ENCODE measurements around the gene ERP44.
A peak's percentile ranks its signal among the peaks of the same experiment; 100 is the strongest.
"Not testable (repeated sequence)": the region's sequence is repeated elsewhere in the genome, so short reads cannot be mapped to it uniquely, and the experiment has no call there.

The ERP44 gene

DNA sequence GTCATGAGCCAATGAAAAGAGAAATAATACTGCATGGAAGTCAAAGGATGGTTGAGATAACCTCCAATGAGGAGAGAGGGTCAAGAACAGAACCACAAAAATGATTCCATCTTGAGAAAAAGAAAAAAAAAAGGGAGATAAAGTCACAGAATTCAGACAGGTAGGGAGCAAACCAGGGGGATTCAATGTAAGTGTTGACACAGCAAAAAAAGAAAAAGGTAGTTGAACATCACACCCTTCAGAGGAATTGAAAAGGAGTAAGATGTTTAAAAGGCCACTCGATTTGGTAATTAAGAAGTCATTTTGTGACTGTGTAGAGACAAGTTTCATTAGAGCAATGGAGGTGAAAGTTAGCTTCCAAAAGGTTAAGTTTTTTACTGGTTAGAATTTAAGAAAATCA, 79.3 kb downstream of the ERP44 start:
- Mint-ChIP-seq H3K27me3 (no peaks in the 10 kb centered on the region), H3K4me1 (peaks cover 4% of the 10 kb centered on the region), H3K27ac (no peak overlapping the region), H3K4me3 (no peak overlapping the region), H3K36me3 (peaks cover 24% of the 10 kb centered on the region), H3K9me3 (no peaks in the 10 kb centered on the region)

DNA sequence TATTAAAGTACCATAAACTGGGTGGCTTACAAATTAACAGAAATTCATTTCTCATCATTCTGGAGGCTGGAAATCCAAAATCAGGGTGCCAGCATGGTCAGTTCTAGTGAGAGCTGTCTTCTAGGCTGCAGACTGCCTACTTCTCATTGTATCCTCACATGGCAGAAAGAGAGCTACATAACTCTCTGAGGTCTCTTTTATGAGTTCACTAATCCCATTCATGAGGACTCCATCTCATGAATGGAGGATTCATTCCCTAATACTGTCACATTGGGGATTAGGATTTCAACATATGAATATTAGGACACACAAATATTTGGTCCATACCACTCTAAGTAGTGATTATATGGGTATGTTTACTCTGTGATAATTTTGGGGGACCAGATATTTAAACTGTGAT, 84.0 kb downstream of the ERP44 start:
- H3K36me3 Mint-ChIP-seq: peaks cover 28% of the 10 kb centered on the region

DNA sequence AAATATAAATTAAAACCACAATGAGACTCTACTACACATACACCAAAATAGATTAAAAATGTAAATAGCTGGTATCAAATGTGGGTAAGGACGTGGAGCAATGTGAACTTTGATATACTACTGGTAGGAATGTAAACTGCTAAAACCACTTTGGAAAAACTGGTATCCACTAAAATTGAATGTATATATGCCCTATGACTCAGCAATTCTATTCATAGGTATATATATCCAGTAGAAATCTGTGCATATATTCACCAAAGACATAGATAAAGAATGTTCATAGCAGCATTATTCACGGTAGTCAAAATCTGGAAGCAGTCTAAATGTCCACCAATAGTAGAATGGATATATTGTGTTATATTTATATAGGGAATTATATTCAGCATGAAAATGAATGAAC, 85.2 kb downstream of the ERP44 start:
- Mint-ChIP-seq H3K4me1 (no peaks in the 10 kb centered on the region), H3K4me3 (no peak overlapping the region), H3K27ac (no peak overlapping the region), H3K27me3 (no peaks in the 10 kb centered on the region), H3K9me3 (no peaks in the 10 kb centered on the region), H3K36me3 (peaks cover 28% of the 10 kb centered on the region)

More for the DNA sequence above, 84.0 kb downstream of the ERP44 start:
- peaks cover 1% of the 10 kb centered on the region for H3K4me1 Mint-ChIP-seq
- no peaks in the 10 kb centered on the region for H3K27me3 Mint-ChIP-seq
- no peak overlapping the region for H3K4me3 Mint-ChIP-seq
- no peak overlapping the region for H3K27ac Mint-ChIP-seq
- no peaks in the 10 kb centered on the region for H3K9me3 Mint-ChIP-seq

DNA sequence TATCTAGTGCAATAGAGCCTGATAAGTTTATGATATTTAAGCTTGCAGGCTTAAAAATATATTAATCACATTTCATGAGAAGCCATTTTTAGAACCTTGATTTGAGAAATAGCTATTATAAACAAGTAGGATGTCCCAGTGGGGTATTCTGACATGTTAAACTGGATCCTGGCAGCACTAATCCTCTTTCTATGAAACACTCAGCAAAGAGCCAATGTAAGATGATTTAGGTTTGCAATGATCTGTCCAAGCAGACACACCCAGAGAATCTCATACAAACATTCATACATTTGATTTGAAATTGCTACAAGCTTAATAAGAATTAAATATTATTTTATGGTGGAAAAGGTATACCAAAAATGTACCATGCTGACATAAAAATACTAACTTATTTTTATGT, 86.5 kb downstream of the ERP44 start:
- Mint-ChIP-seq H3K4me1 (no peaks in the 10 kb centered on the region), H3K27me3 (no peaks in the 10 kb centered on the region), H3K9me3 (no peaks in the 10 kb centered on the region), H3K4me3 (no peak overlapping the region), H3K27ac (no peak overlapping the region), H3K36me3 (peaks cover 25% of the 10 kb centered on the region)

DNA sequence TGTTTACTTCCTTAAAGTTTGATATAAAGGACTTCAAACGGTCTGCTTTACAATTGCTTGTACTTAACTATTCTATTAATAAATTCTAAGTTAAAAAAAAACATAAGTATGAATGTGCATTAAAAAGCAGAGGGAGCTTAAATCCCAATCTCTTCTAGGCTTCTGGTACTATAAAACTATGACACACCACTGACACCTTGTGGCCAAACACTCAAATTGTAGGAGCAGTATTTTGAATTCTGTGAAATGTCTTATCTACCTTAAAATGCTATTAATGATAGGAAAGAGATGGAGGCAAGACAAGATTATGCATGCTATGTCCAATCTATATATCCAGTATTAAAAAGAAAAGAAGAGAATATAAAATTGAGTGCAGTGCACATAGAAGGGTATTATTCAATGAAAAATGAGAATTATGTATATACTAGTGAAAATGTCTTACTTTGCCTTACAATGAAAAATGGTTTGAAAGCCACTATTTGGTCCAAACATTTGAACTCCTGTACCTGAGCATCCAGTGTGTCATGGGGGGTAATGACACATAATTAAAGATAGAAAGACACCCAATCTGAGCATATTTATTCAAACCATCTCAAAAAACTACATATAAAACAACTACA, 87.6 kb downstream of the ERP44 start:
- H3K27ac Mint-ChIP-seq: no peak overlapping the region
- no peaks in the 10 kb centered on the region for H3K9me3 Mint-ChIP-seq
- no peaks in the 10 kb centered on the region for H3K27me3 Mint-ChIP-seq
- no peaks in the 10 kb centered on the region for H3K4me1 Mint-ChIP-seq
- peaks cover 25% of the 10 kb centered on the region for H3K36me3 Mint-ChIP-seq
- H3K4me3 Mint-ChIP-seq: no peak overlapping the region

DNA sequence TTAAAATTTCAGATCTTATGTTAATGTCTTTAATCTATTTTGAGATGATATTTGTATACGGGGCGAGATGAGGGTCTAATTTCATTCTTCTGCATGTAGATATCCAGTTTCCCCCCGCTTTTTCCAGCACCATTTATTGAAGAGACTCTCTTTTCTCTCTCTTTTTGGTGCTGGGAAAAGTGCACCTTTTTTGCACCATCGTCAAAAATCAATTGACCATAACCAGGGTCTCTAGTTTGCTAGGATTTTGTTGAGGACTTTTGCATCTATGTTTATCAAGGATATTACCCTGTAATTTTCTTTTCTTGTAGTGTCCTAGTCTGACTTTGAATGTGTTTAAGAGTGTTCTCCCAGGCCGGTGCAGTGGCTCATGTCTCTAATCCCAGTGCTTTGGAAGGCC, 99.0 kb downstream of the ERP44 start:
- peaks cover 48% of the 10 kb centered on the region for H3K36me3 Mint-ChIP-seq
- peaks cover 5% of the 10 kb centered on the region for H3K4me1 Mint-ChIP-seq
- H3K27ac Mint-ChIP-seq: no peak overlapping the region
- H3K9me3 Mint-ChIP-seq: peaks cover 24% of the 10 kb centered on the region
- H3K27me3 Mint-ChIP-seq: no peaks in the 10 kb centered on the region
- no peak overlapping the region for H3K4me3 Mint-ChIP-seq

DNA sequence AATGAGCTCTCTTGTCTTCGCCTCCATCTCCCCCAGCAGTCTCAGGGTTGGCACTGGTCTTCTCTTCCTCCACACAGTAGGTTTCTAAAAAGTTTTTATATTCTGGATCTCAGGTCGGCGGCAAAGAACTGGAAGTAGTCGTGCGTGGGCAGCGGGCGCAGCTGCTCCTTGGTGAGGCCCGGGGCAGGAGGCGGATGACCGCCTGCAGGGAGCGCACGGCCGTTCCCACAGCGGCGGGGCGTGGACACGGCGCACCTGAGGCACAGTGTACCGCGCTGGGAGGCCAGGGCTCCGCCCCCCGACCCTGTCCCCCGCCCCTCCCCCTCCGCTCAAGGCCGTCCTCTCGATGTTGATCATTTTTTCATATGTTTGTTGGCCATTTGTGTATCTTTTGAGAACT, 99.9 kb downstream of the ERP44 start:
- Mint-ChIP-seq H3K27me3 (no peaks in the 10 kb centered on the region), H3K9me3 (peaks cover 26% of the 10 kb centered on the region), H3K27ac (no peak overlapping the region), H3K4me3 (no peak overlapping the region), H3K4me1 (peaks cover 5% of the 10 kb centered on the region), H3K36me3 (peaks cover 48% of the 10 kb centered on the region)

DNA sequence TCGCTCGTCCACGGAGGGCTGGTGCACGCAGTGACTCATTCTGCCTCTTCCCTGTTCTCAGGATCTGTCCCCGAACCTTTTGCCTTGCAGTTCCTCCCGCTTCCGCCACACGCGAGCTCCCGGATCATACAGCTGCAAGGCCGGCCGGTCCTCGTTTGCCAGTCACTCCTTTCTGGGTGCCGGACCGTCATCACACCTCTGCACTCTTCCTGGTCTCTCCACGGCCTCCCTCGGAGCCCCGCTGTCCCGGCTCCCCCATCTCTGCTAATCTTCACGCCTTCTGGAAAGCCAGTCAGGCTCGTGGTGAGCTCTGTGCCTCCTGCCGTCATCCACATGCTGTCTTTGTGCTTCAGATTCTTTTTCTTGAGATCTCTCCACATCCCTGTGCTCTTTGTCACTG, 100.5 kb downstream of the ERP44 start:
- H3K27me3 Mint-ChIP-seq: no peaks in the 10 kb centered on the region

DNA sequence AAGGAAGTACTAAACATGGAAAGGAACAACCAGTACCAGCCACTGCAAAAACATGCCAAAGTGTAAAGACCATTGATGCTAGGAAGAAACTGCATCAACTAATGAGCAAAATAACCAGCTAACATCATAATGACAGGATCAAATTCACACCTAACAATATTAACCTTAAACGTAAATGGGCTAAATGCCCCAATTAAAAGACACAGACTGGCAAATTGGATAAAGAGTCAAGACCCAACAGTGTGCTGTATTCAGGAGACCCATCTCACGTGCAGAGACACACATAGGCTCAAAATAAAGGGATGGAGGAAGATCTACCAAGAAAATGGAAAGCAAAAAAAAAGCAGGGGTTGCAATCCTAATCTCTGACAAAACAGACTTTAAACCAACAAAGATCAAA, 108.3 kb downstream of the ERP44 start:
- not testable (repeated sequence) for H3K4me3 Mint-ChIP-seq, H3K27ac Mint-ChIP-seq, H3K27me3 Mint-ChIP-seq
- Mint-ChIP-seq H3K9me3 (peaks cover 10% of the 10 kb centered on the region), H3K4me1 (peaks cover 14% of the 10 kb centered on the region), H3K36me3 (peaks cover 46% of the 10 kb centered on the region)

More for the DNA sequence above, 100.5 kb downstream of the ERP44 start:
- Mint-ChIP-seq H3K9me3 (peaks cover 26% of the 10 kb centered on the region), H3K36me3 (peaks cover 50% of the 10 kb centered on the region), H3K4me1 (peaks cover 5% of the 10 kb centered on the region), H3K4me3 (no peak overlapping the region), H3K27ac (no peak overlapping the region)

DNA sequence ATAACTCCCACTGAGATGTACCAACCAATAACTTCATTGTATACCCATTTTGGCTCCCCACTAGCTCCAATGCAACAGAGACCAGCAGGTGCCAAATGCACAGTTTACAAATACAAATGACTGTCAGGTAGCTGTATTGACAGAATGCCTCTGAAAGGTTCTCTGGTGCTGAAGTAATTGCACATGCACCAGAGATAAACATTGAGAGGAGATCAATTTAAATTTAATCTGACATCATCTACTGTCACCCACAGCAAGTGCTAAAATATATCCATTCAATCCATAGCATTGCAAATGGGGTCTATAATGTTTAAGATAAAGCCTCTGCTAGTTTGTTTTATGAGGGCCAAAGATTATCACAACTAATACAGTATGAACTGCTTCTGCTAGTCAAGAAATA, 112.2 kb downstream of the ERP44 start:
- peaks cover 32% of the 10 kb centered on the region for H3K36me3 Mint-ChIP-seq
- H3K27me3 Mint-ChIP-seq: no peaks in the 10 kb centered on the region
- H3K9me3 Mint-ChIP-seq: peaks cover 6% of the 10 kb centered on the region
- peaks cover 13% of the 10 kb centered on the region for H3K4me1 Mint-ChIP-seq
- H3K4me3 Mint-ChIP-seq: no peak overlapping the region
- H3K27ac Mint-ChIP-seq: no peak overlapping the region

DNA sequence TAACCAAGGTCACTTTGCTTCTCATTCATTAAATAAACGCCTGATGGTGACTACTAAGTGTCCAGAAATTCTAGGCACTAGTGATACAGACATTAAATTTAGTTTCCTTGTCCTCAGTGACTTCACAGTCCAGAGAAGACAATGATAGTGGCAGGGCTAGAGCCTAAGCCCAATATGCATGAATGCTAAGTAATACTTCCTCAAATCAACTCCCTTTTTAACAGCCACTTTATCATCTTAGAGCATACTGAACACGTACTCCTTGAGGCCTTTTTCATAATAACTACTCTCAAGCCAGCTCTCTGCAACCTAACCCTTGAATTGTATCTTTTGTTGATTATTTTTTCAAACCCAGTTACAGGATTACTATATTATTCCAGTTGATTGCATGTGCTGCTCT, 118.2 kb downstream of the ERP44 start:
- H3K9me3 Mint-ChIP-seq: no peaks in the 10 kb centered on the region
- H3K4me1 Mint-ChIP-seq: no peaks in the 10 kb centered on the region
- H3K27ac Mint-ChIP-seq: peak overlapping the region; percentile 67
- peaks cover 12% of the 10 kb centered on the region for H3K36me3 Mint-ChIP-seq
- no peaks in the 10 kb centered on the region for H3K27me3 Mint-ChIP-seq
- H3K4me3 Mint-ChIP-seq: no peak overlapping the region

DNA sequence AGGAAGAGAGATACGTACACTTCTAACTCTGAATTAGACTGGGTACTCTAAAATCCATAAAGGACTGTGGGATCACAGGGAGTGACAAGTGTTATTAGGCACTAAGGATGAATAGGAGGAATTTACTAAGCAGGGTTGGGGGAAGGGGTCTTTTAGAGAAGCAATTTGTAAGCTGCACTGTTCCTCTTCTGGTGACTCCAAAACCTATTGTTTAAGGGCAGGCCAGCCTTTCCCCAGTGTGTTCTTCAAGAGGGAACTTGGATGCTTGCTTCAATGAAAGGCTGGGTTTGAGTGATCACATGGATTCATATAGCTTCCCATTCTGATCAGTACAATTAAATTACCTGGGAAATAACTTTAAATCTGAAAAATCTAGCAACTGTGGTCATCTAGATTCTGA, 120.6 kb downstream of the ERP44 start:
- H3K4me1 Mint-ChIP-seq: no peaks in the 10 kb centered on the region
- peak overlapping the region; percentile 79 for H3K27ac Mint-ChIP-seq
- H3K4me3 Mint-ChIP-seq: no peak overlapping the region
- H3K27me3 Mint-ChIP-seq: no peaks in the 10 kb centered on the region
- H3K36me3 Mint-ChIP-seq: peaks cover 12% of the 10 kb centered on the region
- H3K9me3 Mint-ChIP-seq: no peaks in the 10 kb centered on the region

DNA sequence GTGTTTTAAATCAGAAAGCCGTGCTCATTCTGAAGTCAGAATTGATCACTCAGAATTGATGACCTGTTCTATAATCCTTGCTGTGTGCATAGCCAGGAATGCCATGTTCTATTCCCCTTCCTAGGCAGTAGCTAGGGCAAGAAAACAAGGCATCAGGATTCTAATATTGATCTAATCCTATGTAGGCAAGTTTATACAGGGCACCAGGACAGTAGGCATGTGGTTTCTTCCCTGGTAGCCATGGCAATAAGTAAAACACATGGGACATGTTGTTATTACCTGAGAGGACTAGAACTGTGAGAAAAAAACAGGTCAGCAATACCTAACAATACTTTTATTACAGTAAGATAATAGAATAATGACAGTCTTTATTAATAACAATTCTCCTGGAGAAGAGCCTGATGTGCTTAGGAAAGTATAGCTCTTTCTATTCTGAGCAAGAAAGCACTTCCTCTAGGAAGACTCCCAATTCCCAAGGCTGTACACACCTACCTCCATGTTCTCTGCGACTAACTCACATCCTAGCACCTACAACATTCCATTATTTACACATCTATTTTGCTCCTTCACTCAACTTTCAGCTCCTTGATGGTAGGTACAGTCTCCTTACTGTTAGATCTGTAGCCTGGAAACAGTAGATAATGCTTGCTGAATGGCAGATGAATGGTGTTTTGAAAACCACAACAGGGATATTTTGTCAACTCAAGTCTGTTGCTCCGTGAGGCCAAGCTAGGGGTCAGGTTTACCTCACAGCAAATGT, 121.6 kb downstream of the ERP44 start:
- Mint-ChIP-seq H3K4me3 (no peak overlapping the region), H3K27ac (no peak overlapping the region), H3K27me3 (no peaks in the 10 kb centered on the region), H3K36me3 (peaks cover 12% of the 10 kb centered on the region), H3K4me1 (no peaks in the 10 kb centered on the region), H3K9me3 (no peaks in the 10 kb centered on the region)

DNA sequence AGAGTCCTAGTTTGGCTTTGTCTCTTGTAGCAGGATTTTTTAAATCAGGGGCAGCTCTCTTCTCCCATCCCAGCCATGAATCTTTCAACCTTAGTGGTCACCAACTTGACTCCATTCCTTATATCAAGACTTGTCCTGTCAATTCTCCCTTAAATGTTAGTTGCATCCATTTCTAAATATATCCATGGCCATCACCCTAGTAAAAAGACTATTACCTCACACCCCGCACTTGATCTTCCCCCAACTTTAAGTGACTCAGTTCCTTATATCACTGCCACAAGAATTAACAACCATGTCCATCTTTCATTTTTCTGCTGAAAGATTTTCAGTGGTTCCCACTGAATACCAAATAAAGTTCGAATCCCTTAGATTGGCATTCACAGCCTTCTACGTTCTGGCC, 125.3 kb downstream of the ERP44 start:
- Mint-ChIP-seq H3K36me3 (peaks cover 13% of the 10 kb centered on the region), H3K27me3 (no peaks in the 10 kb centered on the region), H3K4me1 (no peaks in the 10 kb centered on the region), H3K27ac (no peak overlapping the region), H3K9me3 (no peaks in the 10 kb centered on the region), H3K4me3 (no peak overlapping the region)

DNA sequence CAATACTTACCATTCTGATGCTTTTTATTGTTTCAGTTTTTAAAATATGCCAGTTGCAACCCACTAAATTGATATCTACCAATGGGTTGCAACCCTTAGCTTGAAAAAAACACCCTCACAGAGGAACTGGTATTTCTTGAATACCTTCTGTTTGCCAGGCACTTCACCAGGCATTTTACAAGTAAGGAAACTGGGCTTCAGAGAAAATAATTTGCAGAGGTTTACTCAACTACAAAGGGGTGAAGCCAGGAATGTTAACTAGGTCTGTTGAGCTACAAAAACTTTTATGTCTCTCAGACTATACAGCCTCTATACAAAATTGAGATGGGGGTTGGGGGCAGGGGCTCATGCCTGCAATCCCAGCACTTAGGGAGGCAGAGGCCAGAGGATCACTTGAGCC, 127.4 kb downstream of the ERP44 start:
- Mint-ChIP-seq H3K4me1 (no peaks in the 10 kb centered on the region), H3K4me3 (no peak overlapping the region), H3K9me3 (no peaks in the 10 kb centered on the region), H3K27ac (no peak overlapping the region), H3K36me3 (peaks cover 13% of the 10 kb centered on the region), H3K27me3 (no peaks in the 10 kb centered on the region)

DNA sequence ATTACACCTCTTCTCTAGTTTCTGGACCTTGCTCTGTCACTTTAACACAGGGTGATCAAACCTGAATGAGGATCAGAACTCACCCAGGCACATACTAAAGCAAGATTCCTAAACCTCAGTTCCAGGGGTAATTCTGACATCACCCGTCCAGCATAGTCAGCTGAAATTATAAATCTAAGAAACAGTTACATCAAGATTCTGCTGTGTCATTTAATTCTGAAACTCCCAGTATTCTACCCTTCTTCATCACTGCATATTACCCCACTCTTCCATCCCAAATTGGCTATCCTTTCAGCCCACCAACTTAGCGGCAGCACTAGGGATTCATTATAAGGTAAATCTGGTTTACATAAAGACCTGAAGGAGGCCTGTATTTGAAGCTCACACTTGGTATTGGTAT, 128.3 kb downstream of the ERP44 start:
- Mint-ChIP-seq H3K4me1 (no peaks in the 10 kb centered on the region), H3K27me3 (no peaks in the 10 kb centered on the region), H3K4me3 (no peak overlapping the region), H3K9me3 (no peaks in the 10 kb centered on the region), H3K27ac (peak overlapping the region; percentile 68), H3K36me3 (peaks cover 16% of the 10 kb centered on the region)

DNA sequence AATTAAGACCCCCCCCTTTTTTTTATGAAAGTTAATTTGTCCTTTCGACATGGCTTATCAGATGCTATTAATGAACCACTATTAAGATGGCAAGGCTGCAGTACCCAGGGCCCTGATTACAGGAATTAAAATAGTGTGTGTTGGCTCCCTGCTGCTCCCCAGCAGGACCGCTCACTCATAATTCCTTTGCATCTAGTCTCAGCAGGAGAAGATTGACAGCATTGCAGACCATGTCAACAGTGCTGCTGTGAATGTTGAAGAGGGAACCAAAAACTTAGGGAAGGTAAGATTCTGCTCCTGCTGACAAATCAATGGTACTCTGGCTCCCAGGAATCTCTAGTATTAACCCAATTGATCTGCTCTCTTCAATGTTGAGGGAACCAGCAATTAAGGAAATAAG, 131.3 kb downstream of the ERP44 start:
- Mint-ChIP-seq H3K4me1 (no peaks in the 10 kb centered on the region), H3K27ac (peak overlapping the region; percentile 7), H3K9me3 (no peaks in the 10 kb centered on the region), H3K27me3 (no peaks in the 10 kb centered on the region), H3K36me3 (peaks cover 22% of the 10 kb centered on the region), H3K4me3 (no peak overlapping the region)

All from activated naive CD4-positive, alpha-beta T cell treated with anti-CD3 and anti-CD28 coated beads, Interleukin-2, amount 50 U/mL, for 24 hours (primary cell).